Mucosa of gallbladder (tissue), 1 donor: ENCODE results near the gene WBP1. TPM values are rescaled to one million over a fixed set of nuclear protein-coding genes. Genes with fewer than 3 reads are reported as not detected.
A peak's percentile ranks its signal among the peaks of the same experiment; 100 is the strongest.
"Not testable (repeated sequence)": the region's sequence is repeated elsewhere in the genome, so short reads cannot be mapped to it uniquely, and the experiment has no call there.

Experiments used
- DNase-seq: peaks from one replicate; pipeline ENCODE4 v3.0.0-alpha.2; 2020; ENCODE audit warnings: low spot score
- total RNA-seq: library from RNA; stranded (reverse); gene quantifications from one replicate; pipeline ENCODE4 v1.2.1, GENCODE V29; 2021
- donor health status: DM: no; HTN: no; CAD: no.

WBP1 gene
- total RNA-seq, 1 donor from 2014 or later, result 132 TPM

- peak; percentile 97 for DNase-seq
These were observed 24.8 kb downstream of the WBP1 start, which contains the start of the genes CCDC142 and TTC31 for GRCh38 chr2:74482801-74483674. CCDC142 (minus strand) TSS chr2:74482998; CDS start chr2:74482837, 161 bp downstream. TTC31 (plus strand) TSS chr2:74483081; CDS start chr2:74483096, 15 bp downstream.

- not testable (repeated sequence) for DNase-seq
These were observed 25.5 kb downstream of the WBP1 start for GRCh38 chr2:74483675-74484164.

DNA sequence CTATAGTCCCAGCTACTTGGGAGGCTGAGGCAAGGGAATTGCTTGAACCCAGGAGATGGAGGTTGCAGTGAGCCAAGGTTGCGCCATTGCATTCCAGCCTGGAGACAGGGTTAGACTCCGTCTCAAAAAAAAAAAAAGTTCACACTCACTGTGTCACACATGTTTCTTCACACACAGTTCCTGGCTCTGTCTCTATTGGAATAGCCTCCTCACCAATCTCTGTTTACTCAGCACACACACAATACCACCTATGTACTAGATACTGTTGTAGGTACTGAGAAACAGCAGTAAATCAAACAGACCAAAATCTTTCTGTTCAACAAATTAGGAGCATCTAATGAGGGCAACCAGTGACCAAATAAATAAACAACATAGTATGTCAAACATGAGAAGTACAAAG lies 27.9 kb downstream of the WBP1 start:
- no peak for DNase-seq

GRCh38 chr2:74488643-74489481 lies 30.6 kb downstream of the WBP1 start:
- DNase-seq, result peak; percentile 71

DNA sequence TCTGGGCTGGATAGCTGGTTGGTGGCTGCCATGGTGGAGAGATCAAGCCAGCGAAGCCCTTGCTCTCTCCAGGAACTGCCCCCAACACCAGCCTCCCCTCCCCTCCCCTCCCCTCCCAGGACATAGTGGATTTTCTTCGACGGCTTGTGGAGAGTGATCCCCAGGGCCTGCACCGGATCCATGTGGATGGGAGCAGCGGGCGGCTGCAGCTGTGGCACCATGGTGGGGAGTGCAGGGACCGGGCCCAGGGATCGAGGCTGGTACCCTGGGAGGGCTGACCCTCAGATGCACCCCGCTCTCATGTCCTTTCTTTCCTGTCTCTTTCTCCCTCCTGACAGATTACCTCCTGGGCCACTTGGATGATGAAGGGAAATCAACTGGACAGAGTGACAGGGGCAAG lies 31.7 kb downstream of the WBP1 start:
- no peak for DNase-seq

DNA sequence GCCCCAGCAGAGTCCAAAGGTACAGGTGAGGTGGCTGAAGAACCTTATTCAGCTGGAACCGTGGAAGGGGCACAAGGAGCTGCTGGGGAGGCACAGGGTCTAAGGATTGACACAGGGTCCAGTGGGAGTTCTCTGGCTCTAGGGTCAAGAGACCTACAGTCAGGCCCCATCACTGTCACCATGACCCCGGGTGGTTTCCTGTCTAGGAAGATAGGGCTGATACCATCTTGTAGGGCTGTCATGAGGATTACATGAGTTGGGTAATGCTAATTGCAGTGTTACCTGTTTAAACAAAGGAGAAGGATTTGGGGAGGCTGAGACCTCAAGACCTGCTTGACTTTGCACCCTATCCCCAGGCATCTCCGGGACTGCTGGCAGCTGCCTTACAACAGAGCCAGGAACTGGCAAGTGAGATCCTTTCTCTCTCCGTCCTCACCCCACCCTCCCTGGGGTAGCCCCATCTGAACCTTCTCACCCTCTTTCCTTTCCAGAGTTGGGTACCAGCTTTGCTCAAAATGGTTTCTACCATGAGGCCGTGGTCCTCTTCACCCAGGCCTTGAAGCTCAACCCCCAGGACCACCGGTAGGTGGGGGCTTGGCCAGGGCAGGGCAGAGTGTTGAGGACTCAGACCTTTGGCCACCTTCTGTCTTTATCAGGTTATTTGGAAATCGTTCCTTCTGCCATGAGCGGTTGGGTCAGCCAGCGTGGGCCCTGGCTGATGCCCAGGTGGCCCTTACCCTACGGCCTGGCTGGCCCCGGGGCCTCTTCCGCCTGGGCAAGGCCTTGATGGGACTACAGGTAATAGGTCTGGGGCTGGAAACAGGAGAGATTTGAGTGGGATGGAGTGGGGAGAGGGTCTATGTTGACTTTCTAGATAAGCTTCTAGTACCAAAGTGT lies 33.7 kb downstream of the WBP1 start:
- no peak for DNase-seq

DNA sequence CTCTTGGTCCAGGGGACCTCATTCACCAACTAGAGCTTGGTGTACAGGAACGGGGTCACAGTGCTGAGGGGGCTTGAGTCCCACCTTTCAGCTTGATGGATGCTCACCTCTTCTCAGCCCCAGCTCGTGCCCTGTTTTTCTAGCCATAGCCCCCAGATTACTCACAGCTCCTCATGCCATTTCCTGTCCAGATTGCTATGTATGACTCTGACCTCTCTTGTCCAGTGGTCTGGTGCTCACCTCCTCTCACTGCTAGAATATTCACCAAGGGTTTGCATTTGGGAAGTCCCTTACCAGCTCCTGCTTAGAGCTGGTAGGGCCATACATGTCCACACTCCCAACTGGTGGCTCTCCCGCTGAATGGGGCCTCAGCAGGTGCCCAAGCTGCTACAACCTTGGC lies 35.3 kb downstream of the WBP1 start:
- DNase-seq, result no peak

DNA sequence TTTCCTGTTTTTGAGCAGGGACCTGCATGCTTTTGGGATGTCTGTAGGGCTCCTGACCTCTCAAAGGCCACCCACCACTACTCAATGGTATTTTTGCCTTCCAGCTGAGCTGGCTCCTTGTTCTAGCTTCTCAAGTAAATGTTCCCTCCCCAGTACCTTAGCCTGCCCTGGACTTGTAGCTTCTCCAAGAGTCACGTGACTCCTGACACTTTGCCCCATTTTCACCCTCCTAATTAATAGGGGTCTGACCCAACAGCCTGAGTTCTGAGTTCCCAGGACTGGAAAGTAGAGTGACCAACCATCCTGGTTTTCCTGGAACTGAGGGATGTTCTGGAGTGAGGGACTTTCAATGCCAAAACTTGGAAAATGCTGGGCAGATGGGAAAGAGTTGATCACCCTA lies 37.2 kb downstream of the WBP1 start:
- no peak for DNase-seq

- DNase-seq, result no peak
These were observed 38.9 kb downstream of the WBP1 start for GRCh38 chr2:74496997-74497776.

- peak; percentile 30 for DNase-seq
These were observed 39.7 kb downstream of the WBP1 start for GRCh38 chr2:74497777-74498499.

DNA sequence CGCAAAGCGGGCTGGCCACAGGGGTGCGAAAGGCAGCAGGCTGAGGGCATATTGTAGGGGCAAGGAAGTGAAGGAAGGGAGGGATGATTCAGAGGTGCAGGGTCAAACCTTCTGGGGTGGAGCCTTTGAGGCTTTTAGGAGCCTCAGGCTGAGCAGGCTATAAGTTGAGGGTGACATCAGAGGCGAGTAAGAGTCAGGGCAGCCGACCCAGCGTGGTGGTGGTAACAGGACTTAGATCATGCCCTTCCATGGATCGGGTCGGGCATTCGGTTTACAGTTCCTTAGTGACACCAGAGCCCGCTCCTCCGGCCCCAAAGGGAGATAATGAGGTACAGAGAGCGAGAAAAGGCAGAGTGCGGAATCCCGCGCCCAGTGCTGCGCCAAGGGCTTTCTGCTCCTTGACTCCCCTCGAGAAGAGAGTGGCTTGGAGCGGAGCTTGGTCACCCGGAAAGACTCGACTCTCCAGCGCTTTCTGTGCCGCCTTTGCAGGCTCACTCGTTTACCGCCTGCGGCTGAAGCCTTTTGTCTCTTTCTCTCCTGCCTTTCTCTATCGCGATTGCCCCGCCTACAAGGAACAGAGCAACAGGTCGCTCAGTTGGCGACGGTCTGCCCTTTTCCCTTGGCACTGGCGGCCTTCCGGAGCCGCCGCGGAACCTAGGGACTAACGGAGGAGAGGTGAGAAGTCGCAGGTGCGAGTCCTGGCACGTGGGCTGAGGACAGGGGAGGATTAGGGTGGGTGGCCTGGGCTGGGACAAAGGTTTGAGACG lies 40.4 kb downstream of the WBP1 start:
- no peak for DNase-seq

GRCh38 chr2:74499267-74499939 lies 41.2 kb downstream of the WBP1 start, which contains the start of gene LBX2:
LBX2 (minus strand) TSS chr2:74499603; CDS start chr2:74499537, 66 bp downstream.
- DNase-seq, result no peak

DNA sequence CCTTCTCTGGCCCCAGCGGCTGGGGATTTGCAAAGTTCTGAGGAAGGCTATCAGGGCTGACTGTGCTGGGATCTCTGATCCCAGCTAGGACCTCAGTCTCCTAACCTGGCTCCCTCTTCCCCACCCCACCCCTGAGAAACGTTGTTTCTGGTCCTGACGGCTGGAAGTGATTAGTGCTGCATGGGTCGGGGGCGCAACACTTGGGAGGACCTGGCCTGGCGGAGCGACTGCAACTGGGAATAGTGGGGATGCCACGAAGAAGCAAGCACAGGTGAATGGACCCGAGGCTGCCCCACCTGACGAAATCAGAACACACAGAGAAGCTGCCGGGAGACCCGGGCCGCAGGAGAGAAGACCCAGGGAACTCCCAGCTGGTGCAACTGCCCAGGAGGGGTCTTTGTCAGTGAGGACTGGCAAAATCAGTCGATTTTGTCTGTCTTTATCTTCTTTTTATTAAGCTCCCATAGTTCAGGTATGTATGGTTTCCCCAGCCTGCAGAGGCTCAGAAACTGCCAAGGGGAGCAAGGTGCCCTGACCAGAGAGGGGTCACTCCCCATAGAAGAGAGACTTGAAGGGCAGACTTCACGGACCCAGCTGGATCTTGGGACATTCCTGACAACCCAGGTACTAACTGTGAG lies 41.8 kb downstream of the WBP1 start:
- no peak for DNase-seq

DNA sequence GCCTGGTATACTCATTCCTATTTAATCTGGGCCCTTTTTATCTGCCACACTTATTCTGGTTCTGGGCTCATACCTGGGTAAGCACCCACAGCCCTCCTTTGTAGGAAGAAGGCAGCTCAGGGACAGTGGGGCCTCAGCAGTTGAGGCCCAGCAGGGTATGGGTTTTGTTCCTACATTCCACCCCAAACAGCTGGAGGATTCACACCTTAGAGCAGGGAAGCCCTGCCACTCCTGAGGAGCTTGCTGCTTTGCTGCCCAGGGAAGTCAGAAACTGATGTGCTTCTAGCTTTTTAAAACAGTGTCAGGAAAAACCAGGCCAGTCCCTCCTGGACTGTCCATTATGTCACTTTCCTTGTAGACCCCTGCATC lies 42.3 kb downstream of the WBP1 start:
- DNase-seq, result no peak

GRCh38 chr2:74501335-74502071 lies 43.3 kb downstream of the WBP1 start:
- no peak for DNase-seq

DNA sequence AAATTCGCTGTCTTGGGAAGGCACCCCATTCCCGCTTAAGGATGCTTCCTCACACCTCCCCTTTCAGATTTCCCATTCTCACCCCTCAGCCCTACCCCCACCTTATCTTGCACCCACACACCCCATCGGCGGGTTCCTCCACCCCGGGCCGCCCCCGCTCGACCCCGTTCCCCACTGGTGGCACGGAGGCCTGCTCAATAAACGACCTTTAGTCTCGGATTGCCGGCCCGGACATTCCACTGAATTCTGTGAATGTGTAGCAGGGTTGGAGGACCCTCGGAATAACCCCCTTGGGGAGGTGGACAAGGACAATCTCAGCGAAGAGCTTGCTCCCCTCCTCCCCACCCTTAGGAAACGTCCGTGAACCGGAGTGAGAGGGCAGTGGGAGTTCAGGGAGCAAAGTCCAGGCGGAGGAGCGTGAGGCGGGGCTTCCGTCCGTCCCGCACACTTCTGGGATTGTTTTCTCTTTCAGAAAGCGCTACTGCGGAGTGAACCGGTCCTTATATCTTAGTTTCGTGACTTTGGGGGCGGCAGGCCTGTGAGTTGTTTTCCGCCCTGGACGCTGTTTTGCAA lies 44.0 kb downstream of the WBP1 start:
- peak; percentile 64 for DNase-seq
